Tongue (tissue), 1 donor: ENCODE measurements around the gene PROSER1. TPM values are rescaled to one million over a fixed set of nuclear protein-coding genes. Genes with fewer than 3 reads are reported as not detected.

Experiments
- total RNA-seq: library from RNA; depleted of rRNA; stranded (reverse); fragments of >200 nt; gene quantifications from one replicate; pipeline ENCODE4 v1.2.3, GENCODE V29; 2014

PROSER1 gene
- total RNA-seq, 1 donor from 2014 or later, result 34.0 TPM

Other genes with a start within 250 kb of the PROSER1 start
- gene STOML3, start 47.3 kb downstream of the PROSER1 start, total RNA-seq, result 0.10 TPM
- 45.2 TPM for gene NHLRC3, start 367 bp upstream of the PROSER1 start, total RNA-seq